Left hindlimb (tissue), 1 donor: ENCODE results near the gene CADPS.

ENCODE experiments used
- DNase-seq: peaks from one replicate; pipeline ENCODE4 v3.0.0-alpha.2; 2018

Gene CADPS

DNA sequence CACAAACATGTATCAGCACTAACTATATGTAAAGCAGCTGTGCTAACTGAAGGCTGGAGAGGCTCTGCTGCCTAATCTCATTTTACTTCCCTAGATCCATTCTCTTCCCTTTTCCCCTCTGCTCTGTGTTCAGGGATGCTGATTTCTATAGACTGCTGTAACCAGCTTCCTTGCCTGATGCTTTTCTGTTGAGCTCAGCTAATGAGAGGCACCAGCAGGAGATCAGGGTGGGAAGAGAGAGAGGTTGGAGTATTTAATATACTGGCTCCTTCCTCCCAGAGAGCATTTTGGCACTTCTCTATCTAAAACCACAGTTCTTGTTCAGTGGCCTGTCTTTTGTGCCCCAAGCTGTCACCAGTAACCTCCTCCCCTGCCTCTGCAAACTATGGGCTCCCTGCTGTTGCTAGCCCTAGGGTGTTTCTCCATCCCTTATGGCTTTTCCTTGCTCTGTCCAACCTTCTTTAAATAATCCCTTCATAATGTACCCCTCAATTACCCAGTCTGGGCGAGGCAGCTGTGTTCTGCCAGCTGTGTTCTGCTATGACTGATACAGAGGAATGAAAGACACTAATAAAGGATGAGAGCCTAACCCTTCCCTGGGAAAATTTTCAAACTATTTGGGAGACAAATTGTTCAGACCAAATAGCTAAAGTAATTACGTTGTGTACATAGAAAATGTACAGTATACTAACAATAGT is 69.5 kb downstream of the CADPS start:
- no peak for DNase-seq

DNA sequence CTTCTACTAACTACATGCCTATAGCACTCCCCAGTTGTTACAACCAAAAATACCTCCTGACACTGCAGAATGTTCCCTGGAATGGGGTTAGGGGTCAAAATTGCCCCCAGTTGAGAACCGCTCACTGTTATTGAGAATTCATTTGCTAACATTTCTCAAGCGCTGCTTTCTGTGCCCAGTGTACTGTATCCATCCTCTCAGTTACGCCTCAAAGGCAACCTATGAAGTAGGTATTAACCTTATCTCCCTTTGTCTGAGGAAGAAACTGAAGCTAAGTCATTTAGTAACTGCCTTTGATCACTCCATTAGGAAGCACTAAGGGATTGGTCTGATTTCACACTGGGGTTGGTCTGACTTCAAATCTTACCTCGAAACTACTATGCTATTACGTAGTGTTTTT is 70.1 kb downstream of the CADPS start:
- no peak for DNase-seq

DNA sequence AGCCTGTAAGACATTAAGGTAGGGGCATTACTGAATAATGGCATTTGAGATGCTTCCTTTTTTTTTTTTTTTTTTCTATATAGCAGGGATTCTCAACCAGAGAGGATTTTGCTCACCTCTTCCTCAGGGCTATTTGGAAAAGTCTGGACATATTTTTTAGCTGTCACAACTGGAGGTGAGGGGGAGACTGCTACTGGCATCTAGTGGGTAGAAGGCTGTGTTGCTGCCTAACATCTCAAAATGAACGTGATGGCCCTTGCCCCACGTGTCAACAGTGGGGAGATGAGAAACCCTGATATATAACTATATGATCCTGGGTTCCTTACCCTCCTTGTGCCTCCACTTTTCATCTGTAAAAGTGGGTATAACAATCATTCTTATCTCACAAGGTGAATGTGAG is 71.9 kb downstream of the CADPS start:
- DNase-seq, result no peak

DNA sequence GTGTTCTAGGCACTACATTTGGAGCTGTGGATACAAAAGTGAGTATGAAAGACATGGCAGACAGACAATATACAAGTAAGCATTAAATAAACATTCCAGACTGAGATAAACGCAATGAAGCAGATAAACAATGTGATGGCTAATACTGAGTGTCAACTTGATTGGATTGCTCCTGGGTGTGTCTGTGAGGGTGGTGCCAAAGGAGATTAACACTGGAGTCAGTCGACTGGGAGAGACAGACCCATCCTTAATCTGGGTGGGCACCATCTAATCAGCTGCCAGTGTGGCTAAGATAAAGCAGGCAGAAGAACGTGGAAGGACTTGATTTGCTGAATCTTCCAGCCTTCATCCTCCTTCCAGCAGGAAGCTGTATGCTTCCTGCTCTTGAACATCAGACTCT is 77.2 kb downstream of the CADPS start:
- DNase-seq, result no peak

DNA sequence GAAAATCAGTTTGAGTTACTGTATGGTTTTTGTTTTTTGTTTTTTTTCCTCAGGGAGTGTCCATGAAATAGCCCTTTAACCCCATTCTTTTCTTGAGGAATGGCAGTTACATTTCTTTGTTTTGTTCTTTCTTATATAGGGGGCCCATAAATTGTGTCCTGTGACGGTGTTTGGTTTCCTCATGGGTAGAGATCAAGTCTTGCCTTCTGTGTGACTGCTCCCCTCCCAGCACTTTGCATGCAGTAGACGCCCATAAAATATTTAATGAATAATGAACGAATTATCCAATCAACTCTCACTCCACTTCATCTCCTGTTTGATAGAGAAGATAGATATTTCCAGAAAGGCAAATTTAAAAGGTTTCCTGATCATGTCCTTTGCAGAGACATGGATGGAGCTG is 78.1 kb downstream of the CADPS start:
- DNase-seq, result no peak

DNA sequence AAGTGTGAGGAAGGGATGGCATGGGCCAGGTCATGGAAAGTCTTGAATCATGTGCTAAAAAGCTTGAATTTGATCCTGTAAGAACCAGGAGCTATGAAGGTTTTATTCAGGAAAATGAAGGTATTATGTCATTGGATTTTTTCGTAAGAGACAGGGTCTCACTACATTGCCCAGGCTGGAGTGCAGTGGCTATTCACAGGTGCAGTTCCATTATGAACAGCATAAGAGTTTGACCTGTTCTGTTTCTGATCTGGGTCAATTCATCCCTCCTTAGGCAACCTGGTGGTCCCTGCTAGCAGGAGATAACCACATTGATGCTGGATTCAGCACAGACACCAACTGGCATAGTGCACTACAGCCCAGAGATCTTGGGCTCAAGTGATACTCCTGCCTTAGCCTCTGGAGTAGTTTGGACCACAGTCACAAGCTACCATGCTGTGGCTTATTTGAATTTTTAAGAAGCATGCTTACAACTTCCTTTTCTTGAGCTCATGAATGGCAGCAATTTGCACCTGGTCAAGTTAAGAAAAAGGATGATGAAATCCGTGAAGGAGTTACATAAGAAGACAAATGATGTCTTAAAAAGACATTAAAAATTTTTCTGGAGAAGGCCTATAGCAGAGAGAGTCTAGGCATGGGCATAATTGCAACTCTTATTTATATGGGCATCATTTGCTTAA is 79.1 kb downstream of the CADPS start:
- no peak for DNase-seq

DNA sequence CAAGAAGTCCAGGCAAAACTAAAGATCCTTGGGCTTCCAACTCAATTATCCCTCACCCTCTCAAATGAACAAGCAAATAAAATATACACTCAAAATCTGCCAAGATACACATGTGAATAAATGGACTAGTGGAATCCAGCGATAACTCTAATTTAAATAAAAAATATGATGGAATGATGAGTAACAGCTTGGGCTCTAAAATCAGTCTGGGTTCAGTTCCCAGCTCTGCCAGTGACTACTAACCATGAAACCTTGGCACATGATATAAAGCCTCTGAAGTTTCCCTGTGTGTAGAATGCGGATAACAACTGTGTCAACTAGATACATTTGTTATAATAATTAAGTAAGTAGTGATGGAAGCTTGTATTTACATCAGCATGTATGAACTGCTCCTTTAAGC is 81.3 kb downstream of the CADPS start:
- no peak for DNase-seq

DNA sequence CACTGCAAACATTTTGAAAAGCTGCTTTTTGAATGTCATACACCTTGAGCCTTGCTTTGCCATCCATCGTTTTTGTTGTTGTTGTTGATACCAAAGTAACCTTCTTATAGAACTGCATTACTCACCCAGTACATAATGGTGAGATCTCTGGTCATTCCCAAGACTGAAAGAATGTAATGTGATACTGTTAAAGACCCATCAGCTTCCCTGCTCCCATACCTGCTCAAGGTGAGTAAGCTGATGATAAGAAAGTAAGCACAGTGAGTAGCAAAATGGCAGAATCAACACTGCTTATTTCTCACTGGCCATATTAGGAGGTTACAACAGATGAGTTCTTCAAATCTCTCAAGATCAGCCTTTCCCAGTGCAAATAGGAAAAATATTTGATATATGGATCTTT is 89.8 kb downstream of the CADPS start:
- no peak for DNase-seq

DNA sequence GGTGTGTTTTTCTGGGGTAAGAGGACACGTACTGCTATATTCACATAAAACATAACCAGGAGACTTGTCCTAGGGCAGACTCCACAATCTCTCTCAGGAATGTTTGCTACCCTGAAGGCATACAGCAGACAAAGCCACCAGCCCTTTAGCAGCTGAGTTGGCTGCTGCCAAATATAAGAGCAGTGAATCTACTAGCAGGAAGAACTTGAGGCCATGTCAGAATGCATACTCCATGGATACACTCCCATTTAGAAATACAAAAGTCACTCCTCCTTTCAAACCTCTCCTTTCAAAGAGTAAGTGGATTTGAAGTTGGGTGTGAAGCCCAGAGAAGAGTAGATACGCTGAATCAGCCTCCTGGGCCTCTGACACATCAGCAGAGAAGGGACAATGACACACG is 94.1 kb downstream of the CADPS start:
- no peak for DNase-seq

DNA sequence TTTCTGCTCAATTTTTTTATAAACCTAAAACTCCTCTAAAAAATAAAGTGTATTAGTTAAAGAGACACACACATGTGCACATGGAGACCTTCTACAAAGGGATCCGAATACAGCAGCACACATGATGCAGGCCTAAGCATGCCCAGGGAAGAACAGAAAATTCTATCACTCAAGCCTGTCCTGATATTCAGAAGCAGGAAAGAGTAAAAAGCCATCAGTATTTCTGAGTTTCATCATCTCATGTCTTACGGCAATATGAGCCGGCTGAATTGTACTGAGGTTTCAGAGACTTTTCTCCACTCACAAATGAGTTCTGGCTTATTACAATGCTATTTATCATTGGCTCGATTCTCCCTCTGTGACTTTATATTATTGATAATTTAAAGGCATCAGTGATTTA is 97.5 kb downstream of the CADPS start:
- no peak for DNase-seq

DNA sequence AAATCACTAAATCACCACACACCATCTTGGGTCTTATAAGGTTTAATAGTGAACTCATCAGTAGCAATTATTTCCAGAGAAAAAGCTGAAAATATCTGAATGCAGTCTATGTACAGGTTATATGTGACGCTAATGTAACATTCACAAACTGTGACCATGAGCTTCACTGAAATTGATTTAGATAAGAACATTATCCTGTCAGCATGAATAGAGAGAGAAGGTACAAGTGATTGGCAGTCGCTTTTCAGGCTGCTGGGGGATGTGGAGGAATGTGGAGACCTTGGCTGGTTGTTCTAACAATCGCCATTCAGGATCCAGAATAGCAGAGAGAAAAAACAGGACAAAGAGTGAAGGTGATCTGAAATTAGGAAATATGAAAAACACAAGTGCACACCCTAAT is 98.1 kb downstream of the CADPS start:
- DNase-seq, result no peak

DNA sequence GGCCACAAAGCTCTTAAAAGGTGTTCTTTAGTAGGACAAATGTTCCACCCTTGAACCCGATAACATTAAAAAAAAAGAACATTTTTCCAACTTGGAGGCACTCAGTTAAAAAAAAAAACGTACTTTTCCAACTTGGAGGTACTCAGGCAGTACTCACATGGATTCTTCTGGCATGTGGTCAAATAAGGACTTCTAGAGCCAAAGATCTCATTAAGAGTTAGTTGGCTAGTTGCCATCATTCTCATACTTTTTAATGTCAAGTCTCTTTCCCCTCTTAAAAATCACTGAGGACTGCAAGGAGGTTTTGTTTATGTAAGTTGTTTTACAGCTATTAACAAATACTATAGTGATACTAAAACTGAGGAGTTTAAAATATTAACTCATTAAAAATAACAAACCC is 101.0 kb downstream of the CADPS start:
- no peak for DNase-seq

DNA sequence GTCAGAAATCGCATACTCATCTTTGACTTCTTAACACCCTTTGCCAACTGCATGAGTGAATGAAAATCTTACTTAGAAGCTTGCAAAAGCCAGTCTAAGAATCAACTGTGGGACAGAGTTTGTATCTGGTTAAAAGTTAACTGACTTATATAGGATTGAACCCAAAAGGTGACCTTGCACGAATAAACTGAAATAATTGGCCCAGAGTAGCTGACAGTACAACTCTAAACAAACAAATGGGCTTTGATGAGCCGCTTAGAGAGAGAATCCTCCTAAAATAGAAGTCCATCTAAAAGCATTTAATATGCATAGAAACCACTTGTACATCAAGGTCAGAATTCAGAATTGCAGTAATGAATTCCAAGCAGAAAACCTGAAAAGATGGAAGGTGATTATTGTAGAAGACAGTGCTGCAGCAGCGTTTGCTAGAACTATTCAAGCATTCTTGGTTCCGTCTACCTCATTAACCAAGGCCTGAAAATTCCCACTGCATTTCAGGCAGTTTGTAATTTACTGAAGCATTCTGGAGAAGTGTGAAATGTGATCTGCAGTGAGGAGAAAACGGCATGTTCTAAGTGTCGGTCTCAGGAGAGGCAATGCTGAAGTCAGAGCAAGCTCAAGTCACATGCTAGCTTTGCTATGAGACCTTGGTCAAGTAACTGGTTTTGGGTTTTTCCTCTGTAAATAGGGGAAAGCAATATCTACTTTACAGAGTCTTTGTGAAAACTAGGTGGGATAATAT is 103.7 kb downstream of the CADPS start:
- DNase-seq, result no peak

DNA sequence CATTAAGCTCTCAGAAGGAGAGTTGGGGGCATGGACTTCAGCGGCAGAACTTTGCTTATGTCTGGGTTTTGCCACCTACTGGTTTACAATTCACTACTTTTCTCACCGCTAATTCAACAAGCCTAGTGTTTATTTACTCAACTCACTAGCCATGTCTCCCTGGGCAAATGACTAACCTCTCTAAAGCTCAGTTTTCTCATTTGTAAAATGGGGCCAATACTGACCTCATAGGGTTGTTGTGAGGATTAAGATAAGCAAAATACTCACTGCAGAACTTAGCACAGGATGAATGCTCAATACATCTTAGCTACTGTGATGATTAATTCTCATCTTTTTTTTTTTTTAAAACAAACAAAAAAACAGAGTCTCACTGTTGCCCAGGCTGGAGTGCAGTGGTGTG is 106.3 kb downstream of the CADPS start:
- DNase-seq, result no peak

DNA sequence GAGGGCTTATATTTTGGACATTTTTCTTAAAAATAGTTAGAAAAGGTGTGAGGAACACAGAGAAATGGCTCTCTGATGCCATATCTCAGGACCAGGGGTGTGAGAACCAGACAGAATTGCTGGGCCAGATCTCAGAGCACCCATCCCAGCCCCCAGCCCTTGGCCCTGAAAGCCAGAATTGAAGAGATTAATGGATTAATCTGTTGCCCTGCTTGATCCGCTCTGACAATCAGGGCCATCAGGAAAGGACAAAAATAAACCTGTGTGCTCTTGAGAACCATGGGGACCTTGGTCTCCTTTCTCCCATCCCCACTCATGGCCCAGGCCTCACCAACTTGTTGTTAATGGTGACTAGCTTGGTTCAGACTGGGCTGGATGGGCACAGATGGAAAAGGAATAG is 113.5 kb downstream of the CADPS start:
- DNase-seq, result no peak

DNA sequence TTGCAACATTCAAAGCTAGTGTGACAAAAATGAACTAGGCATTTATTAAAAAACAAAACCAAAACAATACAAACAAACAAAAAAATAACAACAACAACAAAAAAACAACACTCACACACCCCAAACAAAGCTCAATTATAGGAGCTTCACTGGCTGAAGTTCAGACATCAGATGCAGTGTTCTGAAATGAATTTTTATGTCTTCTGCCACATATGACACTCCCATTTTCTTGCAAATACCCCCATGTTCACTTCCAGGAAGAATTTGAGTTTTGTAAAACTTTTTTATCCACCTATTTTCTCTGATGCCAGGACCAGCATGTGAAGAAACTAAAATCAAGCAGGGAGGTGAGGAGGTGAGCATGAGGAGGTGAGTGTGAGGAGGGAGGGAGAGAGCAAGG is 113.9 kb downstream of the CADPS start:
- no peak for DNase-seq

DNA sequence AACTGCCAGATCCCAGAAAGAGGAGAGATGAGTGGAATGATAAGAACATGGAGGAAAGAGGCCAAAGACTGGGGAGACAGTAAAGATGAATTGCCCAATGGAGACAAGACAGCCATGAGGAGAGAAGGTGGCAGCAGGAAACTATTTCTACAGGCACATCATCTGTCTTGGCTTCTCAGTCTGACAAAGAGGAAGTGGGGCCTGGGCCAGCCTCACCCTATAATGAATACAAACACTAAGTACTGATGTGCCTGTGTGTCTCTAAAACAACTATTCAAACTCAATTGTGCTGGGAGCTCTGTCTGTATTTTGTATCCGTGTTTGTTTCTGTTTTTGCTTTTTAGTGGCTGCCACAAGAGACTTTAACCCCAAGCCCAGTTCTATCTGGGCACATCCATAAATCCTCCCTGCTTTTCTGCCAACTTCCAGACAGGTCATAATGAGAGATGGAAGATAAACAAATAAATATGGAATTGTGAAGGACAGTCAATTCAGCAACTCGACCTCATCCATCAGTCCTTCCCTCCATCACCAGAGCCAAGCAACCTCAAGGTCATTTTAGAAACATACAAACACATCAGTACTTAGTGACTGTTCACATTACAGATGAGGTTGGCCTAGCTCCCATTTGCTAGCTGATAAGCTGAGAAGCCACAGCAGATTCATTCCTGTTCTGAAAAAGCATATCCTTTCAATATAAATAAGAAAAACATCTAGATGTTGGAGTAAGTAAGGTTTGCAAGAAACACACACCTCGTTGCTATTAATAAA is 116.7 kb downstream of the CADPS start:
- no peak for DNase-seq

DNA sequence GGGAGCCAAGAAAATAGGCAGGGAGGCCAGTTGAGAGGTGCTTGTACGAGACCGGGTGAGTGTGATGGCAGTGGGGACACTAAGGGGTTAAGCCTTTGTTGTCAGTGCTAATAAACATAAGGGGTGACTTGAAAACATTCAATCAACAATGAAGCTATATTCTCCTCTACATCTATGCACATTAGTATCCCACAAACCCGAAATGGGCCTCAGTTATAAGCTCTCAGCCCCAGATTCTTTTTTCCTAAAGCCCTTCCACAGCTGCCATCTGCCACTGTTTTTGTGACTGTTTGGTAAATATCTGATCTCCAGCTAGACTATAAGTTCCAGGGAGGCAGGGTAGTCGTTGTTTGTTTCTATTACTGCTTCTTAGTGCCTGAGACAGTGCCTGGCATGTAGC is 118.2 kb downstream of the CADPS start:
- DNase-seq, result no peak

DNA sequence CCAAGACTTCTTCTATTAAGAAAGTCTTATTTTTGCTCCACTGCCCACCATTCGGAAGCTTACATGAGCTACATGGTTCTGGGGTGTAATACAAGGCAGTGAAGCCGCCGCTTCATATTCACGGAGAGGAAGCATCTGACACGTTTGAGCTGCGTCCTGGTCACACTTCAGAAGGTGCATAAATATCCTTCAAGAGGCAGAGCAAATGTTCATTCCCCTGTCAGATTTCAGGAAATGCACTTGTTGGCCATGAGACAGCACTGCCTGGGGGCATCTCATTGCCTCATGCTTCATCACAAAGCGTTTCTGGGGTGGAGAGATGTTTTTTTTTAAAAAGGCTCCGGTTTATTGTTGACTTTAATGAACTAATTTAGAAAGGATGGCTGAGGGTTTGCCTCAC is 119.9 kb downstream of the CADPS start:
- DNase-seq, result no peak

DNA sequence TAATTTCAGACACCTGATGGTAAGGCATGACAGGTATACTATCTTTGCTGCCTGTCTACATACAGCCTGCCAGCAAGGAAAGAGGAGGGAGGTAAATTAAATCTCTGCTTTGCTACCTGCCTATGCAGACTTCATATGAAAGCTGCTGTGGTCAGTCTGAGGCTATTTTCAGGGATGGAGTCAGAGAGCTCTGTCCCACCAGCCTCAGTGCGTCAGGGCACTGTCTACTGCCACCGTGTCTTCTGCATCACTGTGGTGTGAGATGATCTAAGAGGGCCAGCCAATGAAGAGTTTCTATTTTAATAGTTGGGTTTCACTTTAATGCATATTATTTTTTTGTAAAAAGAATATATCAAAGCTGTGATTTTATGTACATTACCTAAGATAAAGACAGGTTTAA is 125.6 kb downstream of the CADPS start:
- DNase-seq, result no peak

DNA sequence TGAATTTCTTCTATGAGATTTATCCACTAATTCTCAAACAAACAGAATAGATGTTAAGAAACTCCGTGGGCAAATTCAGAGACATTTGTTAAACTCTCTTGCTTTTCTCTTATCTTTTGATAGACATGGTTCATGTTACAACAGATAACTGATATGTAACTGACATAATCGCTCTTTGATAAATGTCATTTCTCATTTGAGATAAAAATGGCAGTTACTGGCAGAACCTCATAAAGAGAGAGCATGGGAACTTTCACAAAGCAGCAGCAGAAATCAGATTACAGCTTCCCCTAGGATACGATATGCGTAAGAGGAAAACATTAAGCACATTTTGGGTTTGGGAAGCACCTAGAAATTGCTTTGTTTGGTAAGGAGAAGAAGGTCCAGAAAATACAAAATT is 126.1 kb downstream of the CADPS start:
- DNase-seq, result no peak

DNA sequence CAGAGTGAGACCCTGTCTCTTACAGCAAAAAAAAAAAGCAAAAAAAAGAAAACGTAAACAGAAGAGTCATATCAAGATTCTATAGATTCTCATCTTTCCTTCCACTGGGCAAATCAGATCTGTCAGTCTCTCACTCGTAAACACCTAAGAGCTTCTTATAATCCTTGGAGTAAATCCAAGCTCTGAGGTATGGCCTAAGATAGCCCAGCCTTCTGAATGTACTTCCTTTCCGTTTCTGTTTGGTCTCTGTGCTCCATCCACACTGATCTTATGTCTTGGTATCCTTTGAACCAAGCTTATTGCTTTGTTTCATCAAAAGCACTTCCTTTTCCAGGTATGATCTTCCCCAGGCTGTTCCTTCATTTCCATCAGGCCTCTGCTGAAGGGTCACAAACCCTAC is 137.8 kb downstream of the CADPS start:
- DNase-seq, result no peak

DNA sequence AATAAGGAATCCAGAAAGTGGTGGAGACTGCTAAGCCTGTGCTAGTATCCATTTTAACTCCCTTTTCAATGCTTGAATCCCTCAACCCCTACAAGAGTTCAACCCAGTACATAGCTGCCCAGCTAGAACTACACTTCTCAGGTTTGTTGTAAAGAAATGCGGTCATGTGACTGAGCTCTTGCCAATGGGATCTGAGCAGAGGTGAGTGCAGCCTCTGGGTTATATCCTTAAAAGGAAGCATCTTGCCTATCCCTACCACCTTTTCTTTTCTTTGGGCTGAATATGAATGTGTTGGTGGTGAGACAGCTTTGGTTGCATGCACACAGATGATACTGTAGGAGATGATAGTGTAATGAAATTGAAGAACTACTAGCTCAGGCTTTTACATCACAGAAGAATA is 139.7 kb downstream of the CADPS start:
- DNase-seq, result no peak
